Erythroblast (primary cell): ENCODE data around the gene MYB.

Source experiments
- GATA1 ChIP-seq: IDR thresholded peaks from 2 replicates; pipeline ENCODE4 v1.6.1; 2011; ENCODE audit warnings: low read depth, mild to moderate bottlenecking, control low read depth, low read length, moderate library complexity
- POLR2A ChIP-seq: IDR thresholded peaks from 2 replicates; pipeline ENCODE4 v1.6.1; 2011; ENCODE audit warnings: mild to moderate bottlenecking, low read length

DNA sequence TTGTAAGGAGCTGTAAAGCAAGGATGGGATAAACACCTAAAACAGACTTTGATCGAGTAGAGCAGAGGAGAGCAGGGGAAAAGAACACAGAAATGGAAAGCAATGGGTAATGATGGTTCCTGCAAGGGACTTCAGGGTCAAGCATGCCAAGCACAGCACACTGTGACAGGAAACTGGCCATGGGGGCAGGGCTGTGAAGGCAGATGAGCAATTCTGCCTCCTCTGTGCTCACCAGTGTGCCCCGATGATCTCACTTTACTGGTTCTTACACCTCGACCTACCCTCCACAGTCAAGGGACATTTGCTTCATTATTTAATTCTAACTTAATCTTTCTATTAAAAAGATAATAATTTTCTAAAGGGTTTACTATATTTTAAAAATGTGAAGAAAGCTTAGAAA, 21.6 kb upstream of the MYB start:
- TF ChIP-seq POLR2A (no peak), GATA1 (no peak)
